HG03066 (cell line): ENCODE data around the gene AKR1C8.
"Not testable (repeated sequence)": the region's sequence is repeated elsewhere in the genome, so short reads cannot be mapped to it uniquely, and the experiment has no call there.

Source experiments
- ATAC-seq: cut with Tn5 transposase; IDR thresholded peaks from one replicate; pipeline ENCODE4 v1.9.1; 2021; ENCODE audit warnings: low read depth; ENCODE audit not compliant: unreplicated experiment

Gene AKR1C8

GRCh38 chr10:5175581-5175980, 9.4 kb downstream of the AKR1C8 start:
- ATAC-seq = not testable (repeated sequence)

GRCh38 chr10:5168897-5169420, 16.0 kb downstream of the AKR1C8 start:
- ATAC-seq = no peak

DNA sequence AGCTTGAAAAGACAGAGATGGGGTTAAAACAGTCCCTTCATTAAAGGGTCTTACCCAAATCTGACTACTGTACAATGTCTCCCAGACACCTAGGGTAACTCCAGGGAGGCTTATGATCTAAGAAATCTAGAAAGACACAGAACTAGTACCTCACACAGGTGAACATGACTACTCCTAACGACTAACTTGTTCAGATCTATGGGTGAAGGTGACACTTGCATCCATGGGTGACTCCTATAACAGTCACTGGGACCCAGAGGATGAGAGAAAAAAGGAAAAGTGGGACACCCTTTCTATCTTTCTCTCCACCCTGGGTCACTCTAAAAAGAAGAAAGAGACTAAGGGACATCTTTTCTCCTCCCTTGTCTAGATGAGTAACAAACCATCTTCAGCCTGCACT, 19.2 kb downstream of the AKR1C8 start:
- no peak for ATAC-seq

- ATAC-seq = no peak
These were observed 21.5 kb downstream of the AKR1C8 start for GRCh38 chr10:5163487-5163886.

DNA sequence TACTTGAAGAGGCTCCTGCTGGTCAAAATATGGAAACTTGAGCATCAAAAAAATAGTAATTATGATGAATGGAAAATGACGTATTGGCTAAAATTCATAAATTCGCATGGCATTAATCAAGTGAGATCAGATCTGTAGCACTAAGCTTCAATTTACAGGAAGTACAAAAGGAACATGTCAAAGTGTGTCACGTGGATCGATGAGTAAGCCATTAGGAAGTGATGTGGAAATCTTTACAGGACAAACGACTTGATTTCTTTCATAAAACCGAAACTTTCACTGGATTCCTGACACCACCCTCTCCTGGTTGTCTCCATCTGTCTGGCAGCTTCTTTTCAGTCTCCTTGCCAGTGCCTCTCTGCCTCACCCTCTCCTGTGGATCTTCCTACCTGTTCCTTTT, 25.8 kb downstream of the AKR1C8 start:
- no peak for ATAC-seq

DNA sequence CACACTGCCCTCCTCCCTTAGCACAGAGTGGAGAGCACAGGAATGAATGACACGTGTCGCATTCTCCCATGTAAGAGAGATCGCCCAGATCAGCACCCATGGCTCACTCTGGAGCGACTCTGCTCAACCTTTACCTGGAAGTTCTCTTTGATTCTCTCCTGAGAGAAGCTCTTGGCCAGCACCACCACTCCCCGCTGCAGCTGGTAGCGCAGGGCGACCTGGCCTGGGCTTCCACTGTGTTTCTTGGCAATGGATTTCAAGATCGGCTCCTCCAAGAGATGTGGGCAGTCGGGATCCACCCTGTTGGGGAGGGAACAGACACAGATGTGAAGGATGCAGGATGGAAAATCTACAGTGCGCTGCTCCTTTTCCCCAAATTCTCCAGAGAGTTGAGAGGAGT, 27.4 kb downstream of the AKR1C8 start:
- ATAC-seq = no peak

GRCh38 chr10:5155951-5156350, 29.0 kb downstream of the AKR1C8 start:
- no peak for ATAC-seq

GRCh38 chr10:5151076-5151475, 33.9 kb downstream of the AKR1C8 start:
- no peak for ATAC-seq

DNA sequence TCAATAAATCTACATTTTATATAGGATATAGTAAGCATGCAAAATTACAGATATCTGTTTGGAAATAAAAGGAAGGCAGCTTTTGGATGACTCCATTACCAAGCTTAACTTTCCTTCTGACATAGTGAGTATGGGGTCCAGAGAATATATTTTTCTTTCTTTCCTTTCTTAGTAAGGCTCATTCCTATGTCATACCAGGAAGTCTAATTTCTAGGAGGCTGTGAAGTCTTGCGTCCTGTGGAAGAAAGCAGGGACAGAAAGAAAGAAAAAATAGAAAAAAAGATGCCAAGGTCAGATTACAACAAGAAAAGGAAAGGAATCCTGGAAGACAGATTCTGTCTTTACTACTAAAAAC, 36.3 kb downstream of the AKR1C8 start:
- no peak for ATAC-seq

- no peak for ATAC-seq
These were observed 36.8 kb downstream of the AKR1C8 start for GRCh38 chr10:5147981-5148677.

- ATAC-seq = no peak
These were observed 37.5 kb downstream of the AKR1C8 start for GRCh38 chr10:5147255-5147980.

- no peak for ATAC-seq
These were observed 38.1 kb downstream of the AKR1C8 start for GRCh38 chr10:5146920-5147254.

- no peak for ATAC-seq
These were observed 41.8 kb downstream of the AKR1C8 start for GRCh38 chr10:5143137-5143536.

GRCh38 chr10:5142199-5142598, 42.8 kb downstream of the AKR1C8 start:
- no peak for ATAC-seq

- not testable (repeated sequence) for ATAC-seq
These were observed 47.3 kb downstream of the AKR1C8 start for GRCh38 chr10:5137699-5138098.

DNA sequence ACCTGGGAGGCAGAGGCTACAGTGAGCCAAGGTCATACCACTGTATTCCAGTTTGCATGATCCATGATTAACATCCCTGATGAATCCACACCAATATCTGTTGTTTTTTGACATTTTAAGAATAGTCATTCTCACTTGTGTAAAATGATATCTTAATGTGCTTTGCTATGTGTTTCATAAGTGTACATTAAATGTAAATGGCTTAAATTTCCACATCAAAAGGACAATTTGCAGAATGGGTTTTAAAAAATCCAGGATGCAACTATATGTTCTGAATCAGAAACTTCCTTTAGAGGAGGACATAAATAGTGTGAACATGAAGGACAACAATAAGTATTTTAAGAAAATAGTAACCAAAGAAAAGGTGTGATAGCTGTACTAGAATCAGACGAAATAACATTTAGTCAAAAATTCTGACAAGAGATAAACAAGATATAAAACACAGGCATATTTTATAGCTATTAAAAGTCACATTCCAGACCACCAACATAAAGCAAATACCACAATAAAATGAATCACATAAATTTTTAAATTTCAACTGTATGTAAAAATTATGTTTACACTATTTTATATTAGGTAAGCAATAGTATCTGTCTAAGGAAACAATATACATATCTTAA, 48.4 kb downstream of the AKR1C8 start:
- ATAC-seq = no peak

DNA sequence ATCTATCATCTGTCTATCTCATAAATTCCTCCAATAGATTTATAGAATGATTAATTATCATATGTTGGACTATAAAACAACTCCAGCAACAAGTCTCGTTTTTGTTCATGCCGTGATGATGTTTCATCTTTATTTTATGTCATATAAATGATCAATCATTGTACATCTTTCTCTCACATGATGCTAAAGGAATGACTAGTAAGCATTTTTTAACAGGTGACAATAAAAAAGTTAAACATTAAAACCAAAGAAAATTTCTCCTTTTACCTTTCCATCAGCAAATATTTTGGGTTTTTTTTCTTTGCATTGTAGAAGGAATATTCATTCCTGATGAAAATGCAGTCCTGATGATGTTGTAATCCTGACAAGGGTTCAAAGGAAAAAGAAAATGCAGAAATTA, 49.4 kb downstream of the AKR1C8 start:
- ATAC-seq = no peak

DNA sequence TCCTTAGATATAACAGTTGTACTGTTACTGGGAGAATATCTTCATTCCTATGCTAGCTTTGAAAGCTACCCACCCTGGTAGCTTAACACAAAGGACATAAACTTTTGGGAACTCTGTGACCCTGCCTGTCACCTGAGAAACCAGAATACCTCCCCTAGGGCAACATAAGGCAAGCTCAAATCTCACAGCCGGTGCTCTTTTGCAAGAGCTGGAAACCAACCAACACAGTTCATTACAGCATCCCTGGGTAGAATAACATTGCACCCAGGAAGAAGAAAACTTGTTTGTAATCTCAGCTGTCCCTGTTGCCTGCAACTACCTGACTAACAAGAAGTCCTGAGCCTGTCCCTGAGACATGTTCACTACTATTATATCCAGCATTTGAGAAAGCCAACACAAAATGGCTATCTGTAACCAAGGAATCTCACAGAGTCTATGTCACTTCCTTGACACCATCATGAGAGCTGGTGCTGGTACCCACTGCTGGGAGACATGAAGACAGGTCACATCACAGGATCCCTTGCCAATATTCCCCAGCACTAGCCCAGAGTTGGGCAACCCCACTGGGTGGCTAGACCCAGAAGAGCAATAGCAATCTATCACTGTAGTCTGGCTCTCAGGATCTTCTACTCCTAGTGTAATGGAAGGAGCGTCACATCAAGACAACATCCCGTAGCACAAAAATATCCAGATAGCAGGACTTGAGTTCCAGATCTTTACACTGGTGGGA, 59.5 kb downstream of the AKR1C8 start:
- no peak for ATAC-seq

DNA sequence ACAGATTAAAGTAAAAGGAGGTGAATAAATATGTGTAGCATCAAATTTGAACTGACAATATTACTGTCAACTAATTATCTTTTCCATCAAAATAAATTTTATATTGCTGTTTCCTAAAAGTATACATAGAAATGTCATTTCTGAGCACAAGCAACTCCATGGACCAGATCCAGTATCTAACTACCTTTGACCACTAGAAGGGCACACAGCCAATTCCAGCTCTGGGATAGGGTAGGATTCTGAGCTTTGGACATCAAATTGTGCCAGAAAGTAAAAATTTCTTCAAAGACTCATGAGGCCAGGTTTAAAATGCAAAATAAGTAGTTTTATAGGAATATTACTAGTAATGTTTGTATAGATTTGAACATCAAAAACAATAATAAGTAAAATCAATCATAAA, 61.1 kb downstream of the AKR1C8 start:
- no peak for ATAC-seq

DNA sequence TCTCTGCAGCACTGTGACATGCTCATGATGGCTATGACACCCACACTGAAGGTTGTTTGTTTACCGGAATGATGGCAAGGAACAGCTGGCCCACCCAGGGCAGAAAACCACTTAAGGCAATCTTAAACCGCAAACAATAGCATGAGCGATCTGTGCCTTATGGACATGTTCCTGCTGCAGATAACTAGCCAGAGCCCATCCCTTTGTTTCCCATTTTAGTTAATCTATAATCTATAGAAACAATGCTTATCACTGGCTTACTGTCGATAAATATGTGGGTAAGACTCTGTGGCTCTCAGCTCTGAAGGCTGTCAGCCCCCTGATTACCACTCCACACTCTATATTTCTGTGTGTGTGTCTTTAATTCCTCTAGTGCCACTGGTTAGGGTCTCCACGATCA, 65.0 kb downstream of the AKR1C8 start:
- ATAC-seq = not testable (repeated sequence)

DNA sequence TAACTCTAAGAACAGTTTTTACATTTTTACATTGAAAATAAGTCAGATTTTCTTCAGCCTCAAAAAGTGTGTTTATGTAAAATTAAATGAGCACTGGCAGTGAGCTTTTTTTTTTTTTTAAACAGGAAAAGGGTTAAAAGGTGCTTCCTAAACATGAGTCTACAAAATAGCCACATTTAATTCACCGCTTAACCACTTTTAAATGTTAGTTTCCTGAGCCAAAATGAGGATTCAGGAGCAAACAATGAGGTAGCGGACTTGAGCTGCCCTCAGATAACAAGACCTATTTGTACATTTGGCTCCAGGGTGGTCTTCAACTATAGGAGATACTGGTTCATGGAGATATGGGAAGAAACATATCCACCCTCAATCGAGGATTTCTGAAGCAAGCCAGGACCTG, 67.9 kb downstream of the AKR1C8 start:
- no peak for ATAC-seq
